Stimulated activated naive CD8-positive, alpha-beta T cell treated with anti-CD3 and anti-CD28 coated beads, Interleukin-15, amount 100 ng/mL, for 72 hours (primary cell): Measurements from ENCODE around the gene SHISA2.
A peak's percentile ranks its signal among the peaks of the same experiment; 100 is the strongest.

Experiments
- ATAC-seq: fragments of 150-1000 bp; cut with Tn5 transposase; 2 replicates; pipeline ENCODE4 v1.10.0; 2021; ENCODE audit warnings: mild to moderate bottlenecking, moderate library complexity
- DNase-seq, 2 donors: peaks; one replicate each; pipeline ENCODE4 v3.0.0; 2021 to 2022
- H3K27ac Mint-ChIP-seq, 2 donors: one replicate each; pipeline ENCODE4 v1.8.0; 2022; ENCODE audit warnings: mild to moderate bottlenecking in 2 of 2, mixed read lengths in 2 of 2, moderate library complexity in 2 of 2
- H3K27me3 Mint-ChIP-seq: one replicate; pipeline ENCODE4 v1.8.0; 2022; ENCODE audit warnings: mixed read lengths
- H3K4me1 Mint-ChIP-seq: one replicate; pipeline ENCODE4 v1.8.0; 2022; ENCODE audit warnings: mild to moderate bottlenecking, mixed read lengths
- H3K4me3 Mint-ChIP-seq, 2 donors: one replicate each; pipeline ENCODE4 v1.8.0; 2022; ENCODE audit warnings: mild to moderate bottlenecking in 2 of 2, mixed read lengths in 2 of 2, moderate library complexity in 1 of 2
- H3K9me3 Mint-ChIP-seq, 2 donors: one replicate each; pipeline ENCODE4 v1.8.0; 2022; ENCODE audit warnings: mixed read lengths in 2 of 2

SHISA2 gene

GRCh38 chr13:26016189-26016588 is 35.6 kb downstream of the SHISA2 start:
- peaks cover 76% of the 10 kb centered on the region for H3K4me1 Mint-ChIP-seq
- no peak overlapping the region for H3K4me3 Mint-ChIP-seq

GRCh38 chr13:26015271-26016125 is 36.3 kb downstream of the SHISA2 start:
- Mint-ChIP-seq H3K27me3 (no peaks in the 10 kb centered on the region), H3K4me3 (no peak overlapping the region), H3K4me1 (peaks cover 69% of the 10 kb centered on the region), H3K27ac (no peak overlapping the region), H3K9me3 (peaks cover under 1 to 5% of the 10 kb centered on the region in 2 donors)
- ATAC-seq: no peak
- DNase-seq: no peak

More at GRCh38 chr13:26016189-26016588, 35.6 kb downstream of the SHISA2 start:
- no peak for DNase-seq
- Mint-ChIP-seq H3K27me3 (no peaks in the 10 kb centered on the region), H3K27ac (no peak overlapping the region), H3K9me3 (peaks cover 5 to 8% of the 10 kb centered on the region in 2 donors)
- no peak for ATAC-seq

- DNase-seq (no peak), ATAC-seq (no peak)
- Mint-ChIP-seq H3K9me3 (peaks cover 0 to 5% of the 10 kb centered on the region in 2 donors), H3K4me1 (peaks cover 58% of the 10 kb centered on the region), H3K27me3 (no peaks in the 10 kb centered on the region), H3K27ac (peak overlapping the region; percentile 89 to 91), H3K4me3 (peak overlapping the region; percentile 85 to 90)
These were observed 38.8 kb downstream of the SHISA2 start for GRCh38 chr13:26012995-26013394.

- Mint-ChIP-seq H3K27me3 (no peaks in the 10 kb centered on the region), H3K4me1 (peaks cover 58% of the 10 kb centered on the region), H3K27ac (peak overlapping the region; percentile 89), H3K4me3 (peak overlapping the region; percentile 85 to 90), H3K9me3 (peaks cover 0 to 5% of the 10 kb centered on the region in 2 donors)
- peak; percentile 92 for ATAC-seq
- DNase-seq: peak; percentile 50 to 66
These were observed 39.6 kb downstream of the SHISA2 start for GRCh38 chr13:26011996-26012821.

GRCh38 chr13:26011208-26011573 is 40.6 kb downstream of the SHISA2 start:
- ATAC-seq (no peak), DNase-seq (no peak)
- Mint-ChIP-seq H3K4me1 (peaks cover 50% of the 10 kb centered on the region), H3K27ac (no peak overlapping the region), H3K27me3 (no peaks in the 10 kb centered on the region), H3K9me3 (peaks cover 0 to 5% of the 10 kb centered on the region in 2 donors), H3K4me3 (no peak overlapping the region)

GRCh38 chr13:26010487-26011207 is 41.2 kb downstream of the SHISA2 start:
- Mint-ChIP-seq H3K27ac (no peak overlapping the region), H3K9me3 (peaks cover under 1 to 5% of the 10 kb centered on the region in 2 donors), H3K27me3 (no peaks in the 10 kb centered on the region), H3K4me3 (no peak overlapping the region), H3K4me1 (peaks cover 45% of the 10 kb centered on the region)
- ATAC-seq (no peak), DNase-seq (no peak)

GRCh38 chr13:26007261-26008125 is 44.3 kb downstream of the SHISA2 start:
- no peak overlapping the region for H3K4me3 Mint-ChIP-seq
- peaks cover 9 to 12% of the 10 kb centered on the region in 2 donors for H3K9me3 Mint-ChIP-seq
- no peaks in the 10 kb centered on the region for H3K27me3 Mint-ChIP-seq
- no peak for ATAC-seq
- DNase-seq: no peak
- H3K27ac Mint-ChIP-seq: peak overlapping the region in 1 of 2 donors; percentile 15
- peaks cover 17% of the 10 kb centered on the region for H3K4me1 Mint-ChIP-seq
